Mesendoderm (in vitro differentiated cells): ENCODE measurements around the gene ACR.

ENCODE experiments used
- DNase-seq: peaks from one replicate; pipeline ENCODE4 v3.0.0; 2013
- H2AK5ac ChIP-seq: 2 replicates; pipeline ENCODE4 v1.6.1; 2013; ENCODE audit warnings: low read length, inconsistent platforms
- H2BK120ac ChIP-seq: 2 replicates; pipeline ENCODE4 v1.6.1; 2013; ENCODE audit warnings: low read depth, mild to moderate bottlenecking, low read length, moderate library complexity, mixed read lengths
- H2BK15ac ChIP-seq: replicated peaks from 2 replicates; pipeline ENCODE4 v1.6.1; 2013; ENCODE audit warnings: low read depth, mild to moderate bottlenecking, moderate library complexity
- H2BK5ac ChIP-seq: 2 replicates; pipeline ENCODE4 v1.6.1; 2013; ENCODE audit warnings: low read length, inconsistent platforms
- H3K18ac ChIP-seq: 2 replicates; pipeline ENCODE4 v1.6.1; 2013; ENCODE audit warnings: mild to moderate bottlenecking, low read length, mixed read lengths
- H3K23ac ChIP-seq: one replicate; pipeline ENCODE4 v1.6.1; 2013; ENCODE audit warnings: low read length
- H3K27ac ChIP-seq: 2 replicates; pipeline ENCODE4 v1.5.1; 2013; ENCODE audit warnings: low read depth, mild to moderate bottlenecking, inconsistent platforms, low read length, moderate library complexity
- H3K27me3 ChIP-seq: 2 replicates; pipeline ENCODE4 v1.6.1; 2013; ENCODE audit warnings: low read length, control low read depth, mild to moderate bottlenecking, inconsistent platforms; ENCODE audit not compliant: insufficient read depth, poor library complexity
- H3K36me3 ChIP-seq: 2 replicates; pipeline ENCODE4 v1.6.1; 2013; ENCODE audit warnings: low read length, inconsistent platforms; ENCODE audit not compliant: control insufficient read depth, insufficient read depth
- H3K4ac ChIP-seq: one replicate; pipeline ENCODE4 v1.6.1; 2013; ENCODE audit warnings: low read depth, mild to moderate bottlenecking, low read length, moderate library complexity
- H3K4me1 ChIP-seq: 2 replicates; pipeline ENCODE4 v1.6.1; 2013; ENCODE audit warnings: low read depth, low read length, inconsistent platforms; ENCODE audit not compliant: control insufficient read depth
- H3K4me2 ChIP-seq: 2 replicates; pipeline ENCODE4 v1.6.1; 2013; ENCODE audit warnings: low read length
- H3K4me3 ChIP-seq: 2 replicates; pipeline ENCODE4 v1.5.1; 2013; ENCODE audit warnings: mild to moderate bottlenecking, low read length
- H3K56ac ChIP-seq: one replicate; pipeline ENCODE4 v1.6.1; 2013; ENCODE audit warnings: low read length
- H3K79me1 ChIP-seq: 2 replicates; pipeline ENCODE4 v1.6.1; 2013; ENCODE audit warnings: low read length, inconsistent platforms
- H3K79me2 ChIP-seq: 2 replicates; pipeline ENCODE4 v1.6.1; 2013; ENCODE audit warnings: mild to moderate bottlenecking, low read length; ENCODE audit not compliant: control insufficient read depth, insufficient read depth
- H3K9ac ChIP-seq: 2 replicates; pipeline ENCODE4 v1.6.1; 2013; ENCODE audit warnings: low read length, inconsistent platforms
- H4K5ac ChIP-seq: one replicate; pipeline ENCODE4 v1.6.1; 2013; ENCODE audit warnings: low read length
- H4K8ac ChIP-seq: one replicate; pipeline ENCODE4 v1.6.1; 2013; ENCODE audit warnings: low read depth, mild to moderate bottlenecking, control low read depth, low read length, moderate library complexity
- WGBS: extraction: QIAGEN DNeasy Blood & Tissue Kit; methylation state at CpG from one replicate; pipeline ENCODE4 v1.1.7; 2013; ENCODE audit warnings: low lambda C conversion rate, missing lambda C conversion rate; ENCODE audit not compliant: insufficient coverage; ENCODE audit errors: extremely low coverage; 5-methylcytosine and 5-hydroxymethylcytosine counted together

The ACR gene

GRCh38 chr22:50701428-50702154 lies 36.4 kb upstream of the ACR start:
- H3K18ac ChIP-seq: no peak overlapping the region
- no peak overlapping the region for H2AK5ac ChIP-seq
- no peak overlapping the region for H2BK5ac ChIP-seq
- H3K4me1 ChIP-seq: no peaks in the 10 kb centered on the region
- H3K56ac ChIP-seq: no peak overlapping the region
- H3K23ac ChIP-seq: no peak overlapping the region
- H3K9ac ChIP-seq: no peak overlapping the region
- no CpG with 5 or more reads among the region's 11 CpGs for WGBS
- H3K27ac ChIP-seq: no peak overlapping the region
- no peak overlapping the region for H4K5ac ChIP-seq
- H3K4me3 ChIP-seq: no peak overlapping the region
- H2BK15ac ChIP-seq: no peak overlapping the region
- no peaks in the 10 kb centered on the region for H3K79me2 ChIP-seq
- H3K4me2 ChIP-seq: no peak overlapping the region
- DNase-seq: no peak
- no peak overlapping the region for H4K8ac ChIP-seq
- no peak overlapping the region for H3K4ac ChIP-seq
- H3K79me1 ChIP-seq: no peaks in the 10 kb centered on the region
- no peaks in the 10 kb centered on the region for H3K36me3 ChIP-seq
- H2BK120ac ChIP-seq: no peak overlapping the region
- peaks cover 4% of the 10 kb centered on the region for H3K27me3 ChIP-seq

- Histone ChIP-seq H2BK120ac (no peak overlapping the region), H3K18ac (no peak overlapping the region), H3K79me1 (no peaks in the 10 kb centered on the region), H3K36me3 (no peaks in the 10 kb centered on the region), H2BK15ac (no peak overlapping the region), H3K4me2 (no peak overlapping the region), H4K8ac (no peak overlapping the region), H3K79me2 (no peaks in the 10 kb centered on the region), H2BK5ac (no peak overlapping the region), H3K4ac (no peak overlapping the region), H4K5ac (no peak overlapping the region), H3K27me3 (peaks cover 4% of the 10 kb centered on the region), H3K56ac (no peak overlapping the region), H3K9ac (no peak overlapping the region), H3K4me3 (no peak overlapping the region), H3K4me1 (no peaks in the 10 kb centered on the region), H3K23ac (no peak overlapping the region), H2AK5ac (no peak overlapping the region), H3K27ac (no peak overlapping the region)
- WGBS: no CpG with 5 or more reads among the region's 7 CpGs
- no peak for DNase-seq
These were observed 35.7 kb upstream of the ACR start for GRCh38 chr22:50702261-50702671.

GRCh38 chr22:50702821-50703725 lies 34.9 kb upstream of the ACR start:
- Histone ChIP-seq H2BK15ac (no peak overlapping the region), H3K4me1 (no peaks in the 10 kb centered on the region), H3K18ac (no peak overlapping the region), H2BK5ac (no peak overlapping the region), H3K9ac (no peak overlapping the region), H3K4me2 (no peak overlapping the region), H3K56ac (no peak overlapping the region), H3K23ac (no peak overlapping the region), H3K36me3 (no peaks in the 10 kb centered on the region), H2AK5ac (no peak overlapping the region), H3K79me1 (no peaks in the 10 kb centered on the region), H2BK120ac (no peak overlapping the region), H3K27ac (no peak overlapping the region), H3K4ac (no peak overlapping the region), H3K4me3 (no peak overlapping the region), H4K5ac (no peak overlapping the region), H4K8ac (no peak overlapping the region), H3K79me2 (no peaks in the 10 kb centered on the region), H3K27me3 (peaks cover under 1% of the 10 kb centered on the region)
- whole genome bisulfite sequencing: no CpG with 5 or more reads among the region's 20 CpGs
- no peak for DNase-seq

- Histone ChIP-seq H2BK5ac (no peak overlapping the region), H3K4me2 (no peak overlapping the region), H3K79me1 (no peaks in the 10 kb centered on the region), H3K4ac (no peak overlapping the region), H3K79me2 (no peaks in the 10 kb centered on the region), H3K9ac (no peak overlapping the region), H3K18ac (no peak overlapping the region), H3K4me1 (no peaks in the 10 kb centered on the region), H3K56ac (no peak overlapping the region), H3K4me3 (no peak overlapping the region), H4K5ac (no peak overlapping the region), H3K23ac (no peak overlapping the region), H3K27me3 (no peaks in the 10 kb centered on the region), H2BK120ac (no peak overlapping the region), H3K36me3 (no peaks in the 10 kb centered on the region), H2AK5ac (no peak overlapping the region), H4K8ac (no peak overlapping the region), H3K27ac (no peak overlapping the region), H2BK15ac (no peak overlapping the region)
- no peak for DNase-seq
- no CpG with 5 or more reads among the region's 36 CpGs for WGBS
These were observed 34.1 kb upstream of the ACR start for GRCh38 chr22:50703726-50704509.

GRCh38 chr22:50704510-50705218 lies 33.3 kb upstream of the ACR start:
- WGBS: no CpG with 5 or more reads among the region's 37 CpGs
- Histone ChIP-seq H2BK15ac (no peak overlapping the region), H4K8ac (no peak overlapping the region), H3K27ac (no peak overlapping the region), H2BK120ac (no peak overlapping the region), H3K4me1 (no peaks in the 10 kb centered on the region), H3K4me2 (no peak overlapping the region), H3K9ac (no peak overlapping the region), H2AK5ac (no peak overlapping the region), H3K4ac (no peak overlapping the region), H4K5ac (no peak overlapping the region), H3K18ac (no peak overlapping the region), H3K23ac (no peak overlapping the region), H3K79me1 (no peaks in the 10 kb centered on the region), H3K36me3 (no peaks in the 10 kb centered on the region), H3K4me3 (no peak overlapping the region), H3K79me2 (no peaks in the 10 kb centered on the region), H3K56ac (no peak overlapping the region), H3K27me3 (no peaks in the 10 kb centered on the region), H2BK5ac (no peak overlapping the region)
- DNase-seq: no peak
